ENCODE results near the gene RASSF1. TPM values are rescaled to one million over a fixed set of nuclear protein-coding genes. Genes with fewer than 3 reads are reported as not detected.

The RASSF1 gene
- total and polyA plus RNA-seq, 2 of the 13 experiments (the other 11 are each of a cell fraction or from before 2014, with no cell fraction given) = 10.2 to 27.5 TPM

DNA sequence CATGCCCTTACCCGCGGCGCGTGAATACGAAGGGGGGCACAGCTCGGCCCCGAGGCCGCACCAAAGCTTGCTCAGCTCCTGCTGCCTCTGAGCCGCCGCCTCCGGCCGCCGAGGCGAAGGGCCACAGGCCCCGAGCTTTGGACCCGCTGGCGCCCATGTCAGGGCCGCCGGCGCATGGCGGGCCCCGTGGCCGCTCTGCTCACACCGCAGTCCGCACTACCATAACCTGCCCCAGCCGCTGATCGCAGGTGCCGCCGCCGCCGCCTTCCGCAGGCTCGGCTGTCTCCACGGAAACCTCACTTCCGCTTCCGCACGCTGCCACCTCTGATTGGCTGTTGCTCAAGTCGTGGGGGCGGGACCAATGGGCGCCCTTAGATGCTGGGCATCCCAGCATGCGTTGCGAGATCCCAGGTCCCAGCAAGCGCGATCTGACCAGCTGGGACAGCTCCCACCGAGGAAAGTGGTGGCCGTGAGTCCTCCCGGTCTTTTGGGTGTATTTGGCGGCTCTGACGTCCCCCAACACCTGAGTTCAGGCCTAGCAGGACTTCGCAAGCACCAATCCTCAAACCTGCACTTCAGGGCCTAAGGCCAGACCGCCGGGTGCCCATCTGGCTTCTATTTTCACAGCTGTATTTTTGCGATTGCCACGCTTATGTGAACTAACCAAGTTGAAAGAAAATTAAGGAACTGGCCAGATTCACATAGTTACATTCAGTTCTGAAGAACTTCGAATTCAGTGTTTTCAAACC is 12.5 kb downstream of the RASSF1 start, which contains the start of gene TUSC2 (continued):
- TF ChIP-seq, protein P1, sequence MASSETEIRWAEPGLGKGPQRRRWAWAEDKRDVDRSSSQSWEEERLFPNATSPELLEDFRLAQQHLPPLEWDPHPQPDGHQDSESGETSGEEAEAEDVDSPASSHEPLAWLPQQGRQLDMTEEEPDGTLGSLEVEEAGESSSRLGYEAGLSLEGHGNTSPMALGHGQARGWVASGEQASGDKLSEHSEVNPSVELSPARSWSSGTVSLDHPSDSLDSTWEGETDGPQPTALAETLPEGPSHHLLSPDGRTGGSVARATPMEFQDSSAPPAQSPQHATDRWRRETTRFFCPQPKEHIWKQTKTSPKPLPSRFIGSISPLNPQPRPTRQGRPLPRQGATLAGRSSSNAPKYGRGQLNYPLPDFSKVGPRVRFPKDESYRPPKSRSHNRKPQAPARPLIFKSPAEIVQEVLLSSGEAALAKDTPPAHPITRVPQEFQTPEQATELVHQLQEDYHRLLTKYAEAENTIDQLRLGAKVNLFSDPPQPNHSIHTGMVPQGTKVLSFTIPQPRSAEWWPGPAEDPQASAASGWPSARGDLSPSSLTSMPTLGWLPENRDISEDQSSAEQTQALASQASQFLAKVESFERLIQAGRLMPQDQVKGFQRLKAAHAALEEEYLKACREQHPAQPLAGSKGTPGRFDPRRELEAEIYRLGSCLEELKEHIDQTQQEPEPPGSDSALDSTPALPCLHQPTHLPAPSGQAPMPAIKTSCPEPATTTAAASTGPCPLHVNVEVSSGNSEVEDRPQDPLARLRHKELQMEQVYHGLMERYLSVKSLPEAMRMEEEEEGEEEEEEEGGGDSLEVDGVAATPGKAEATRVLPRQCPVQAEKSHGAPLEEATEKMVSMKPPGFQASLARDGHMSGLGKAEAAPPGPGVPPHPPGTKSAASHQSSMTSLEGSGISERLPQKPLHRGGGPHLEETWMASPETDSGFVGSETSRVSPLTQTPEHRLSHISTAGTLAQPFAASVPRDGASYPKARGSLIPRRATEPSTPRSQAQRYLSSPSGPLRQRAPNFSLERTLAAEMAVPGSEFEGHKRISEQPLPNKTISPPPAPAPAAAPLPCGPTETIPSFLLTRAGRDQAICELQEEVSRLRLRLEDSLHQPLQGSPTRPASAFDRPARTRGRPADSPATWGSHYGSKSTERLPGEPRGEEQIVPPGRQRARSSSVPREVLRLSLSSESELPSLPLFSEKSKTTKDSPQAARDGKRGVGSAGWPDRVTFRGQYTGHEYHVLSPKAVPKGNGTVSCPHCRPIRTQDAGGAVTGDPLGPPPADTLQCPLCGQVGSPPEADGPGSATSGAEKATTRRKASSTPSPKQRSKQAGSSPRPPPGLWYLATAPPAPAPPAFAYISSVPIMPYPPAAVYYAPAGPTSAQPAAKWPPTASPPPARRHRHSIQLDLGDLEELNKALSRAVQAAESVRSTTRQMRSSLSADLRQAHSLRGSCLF (CRISPR knock-in tag; IDR thresholded peaks at IDR 0.05; ENCODE audit: borderline replicate concordance) = no peak
- TF ChIP-seq SALL1 (CRISPR knock-in tag; IDR thresholded peaks at IDR 0.05) = peak; percentile 64
- 0 out of 2 replicates have a peak, but pooled peaks have one; percentile 53 for TF ChIP-seq ELF4 (CRISPR knock-in tag; IDR thresholded peaks at IDR 0.05; ENCODE audit: borderline replicate concordance)
- TF ChIP-seq, protein P2, sequence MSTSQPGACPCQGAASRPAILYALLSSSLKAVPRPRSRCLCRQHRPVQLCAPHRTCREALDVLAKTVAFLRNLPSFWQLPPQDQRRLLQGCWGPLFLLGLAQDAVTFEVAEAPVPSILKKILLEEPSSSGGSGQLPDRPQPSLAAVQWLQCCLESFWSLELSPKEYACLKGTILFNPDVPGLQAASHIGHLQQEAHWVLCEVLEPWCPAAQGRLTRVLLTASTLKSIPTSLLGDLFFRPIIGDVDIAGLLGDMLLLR (CRISPR knock-in tag; IDR thresholded peaks at IDR 0.05) = peak; percentile 58; the same call in 1 of the 2 replicates
- TF ChIP-seq RARG (CRISPR knock-in tag; IDR thresholded peaks at IDR 0.05; ENCODE audit: low read depth) = no peak
- TF ChIP-seq AHR (CRISPR knock-in tag; IDR thresholded peaks at IDR 0.05) = no peak
- TF ChIP-seq, protein P3, sequence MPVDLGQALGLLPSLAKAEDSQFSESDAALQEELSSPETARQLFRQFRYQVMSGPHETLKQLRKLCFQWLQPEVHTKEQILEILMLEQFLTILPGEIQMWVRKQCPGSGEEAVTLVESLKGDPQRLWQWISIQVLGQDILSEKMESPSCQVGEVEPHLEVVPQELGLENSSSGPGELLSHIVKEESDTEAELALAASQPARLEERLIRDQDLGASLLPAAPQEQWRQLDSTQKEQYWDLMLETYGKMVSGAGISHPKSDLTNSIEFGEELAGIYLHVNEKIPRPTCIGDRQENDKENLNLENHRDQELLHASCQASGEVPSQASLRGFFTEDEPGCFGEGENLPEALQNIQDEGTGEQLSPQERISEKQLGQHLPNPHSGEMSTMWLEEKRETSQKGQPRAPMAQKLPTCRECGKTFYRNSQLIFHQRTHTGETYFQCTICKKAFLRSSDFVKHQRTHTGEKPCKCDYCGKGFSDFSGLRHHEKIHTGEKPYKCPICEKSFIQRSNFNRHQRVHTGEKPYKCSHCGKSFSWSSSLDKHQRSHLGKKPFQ (CRISPR knock-in tag; IDR thresholded peaks at IDR 0.05; ENCODE audit: insufficient replicate concordance) = no peak
- TF ChIP-seq, protein P4, sequence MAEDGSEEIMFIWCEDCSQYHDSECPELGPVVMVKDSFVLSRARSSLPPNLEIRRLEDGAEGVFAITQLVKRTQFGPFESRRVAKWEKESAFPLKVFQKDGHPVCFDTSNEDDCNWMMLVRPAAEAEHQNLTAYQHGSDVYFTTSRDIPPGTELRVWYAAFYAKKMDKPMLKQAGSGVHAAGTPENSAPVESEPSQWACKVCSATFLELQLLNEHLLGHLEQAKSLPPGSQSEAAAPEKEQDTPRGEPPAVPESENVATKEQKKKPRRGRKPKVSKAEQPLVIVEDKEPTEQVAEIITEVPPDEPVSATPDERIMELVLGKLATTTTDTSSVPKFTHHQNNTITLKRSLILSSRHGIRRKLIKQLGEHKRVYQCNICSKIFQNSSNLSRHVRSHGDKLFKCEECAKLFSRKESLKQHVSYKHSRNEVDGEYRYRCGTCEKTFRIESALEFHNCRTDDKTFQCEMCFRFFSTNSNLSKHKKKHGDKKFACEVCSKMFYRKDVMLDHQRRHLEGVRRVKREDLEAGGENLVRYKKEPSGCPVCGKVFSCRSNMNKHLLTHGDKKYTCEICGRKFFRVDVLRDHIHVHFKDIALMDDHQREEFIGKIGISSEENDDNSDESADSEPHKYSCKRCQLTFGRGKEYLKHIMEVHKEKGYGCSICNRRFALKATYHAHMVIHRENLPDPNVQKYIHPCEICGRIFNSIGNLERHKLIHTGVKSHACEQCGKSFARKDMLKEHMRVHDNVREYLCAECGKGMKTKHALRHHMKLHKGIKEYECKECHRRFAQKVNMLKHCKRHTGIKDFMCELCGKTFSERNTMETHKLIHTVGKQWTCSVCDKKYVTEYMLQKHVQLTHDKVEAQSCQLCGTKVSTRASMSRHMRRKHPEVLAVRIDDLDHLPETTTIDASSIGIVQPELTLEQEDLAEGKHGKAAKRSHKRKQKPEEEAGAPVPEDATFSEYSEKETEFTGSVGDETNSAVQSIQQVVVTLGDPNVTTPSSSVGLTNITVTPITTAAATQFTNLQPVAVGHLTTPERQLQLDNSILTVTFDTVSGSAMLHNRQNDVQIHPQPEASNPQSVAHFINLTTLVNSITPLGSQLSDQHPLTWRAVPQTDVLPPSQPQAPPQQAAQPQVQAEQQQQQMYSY (CRISPR knock-in tag; IDR thresholded peaks at IDR 0.05) = no peak
- TF ChIP-seq, protein P5, sequence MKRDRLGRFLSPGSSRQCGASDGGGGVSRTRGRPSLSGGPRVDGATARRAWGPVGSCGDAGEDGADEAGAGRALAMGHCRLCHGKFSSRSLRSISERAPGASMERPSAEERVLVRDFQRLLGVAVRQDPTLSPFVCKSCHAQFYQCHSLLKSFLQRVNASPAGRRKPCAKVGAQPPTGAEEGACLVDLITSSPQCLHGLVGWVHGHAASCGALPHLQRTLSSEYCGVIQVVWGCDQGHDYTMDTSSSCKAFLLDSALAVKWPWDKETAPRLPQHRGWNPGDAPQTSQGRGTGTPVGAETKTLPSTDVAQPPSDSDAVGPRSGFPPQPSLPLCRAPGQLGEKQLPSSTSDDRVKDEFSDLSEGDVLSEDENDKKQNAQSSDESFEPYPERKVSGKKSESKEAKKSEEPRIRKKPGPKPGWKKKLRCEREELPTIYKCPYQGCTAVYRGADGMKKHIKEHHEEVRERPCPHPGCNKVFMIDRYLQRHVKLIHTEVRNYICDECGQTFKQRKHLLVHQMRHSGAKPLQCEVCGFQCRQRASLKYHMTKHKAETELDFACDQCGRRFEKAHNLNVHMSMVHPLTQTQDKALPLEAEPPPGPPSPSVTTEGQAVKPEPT (CRISPR knock-in tag; IDR thresholded peaks at IDR 0.05; ENCODE audit: low read depth) = no peak; the same call in 1 of the 2 replicates
- no peak for TF ChIP-seq ZNF878 (CRISPR knock-in tag; IDR thresholded peaks at IDR 0.05)
- TF ChIP-seq FOXA1 (IDR thresholded peaks at IDR 0.05) = no peak
- peak; percentile 14; the same call in 1 of the 2 replicates for TF ChIP-seq FOXA1 (CRISPR knock-in tag; IDR thresholded peaks at IDR 0.05)
